Activated CD4-positive, CD25-positive, alpha-beta regulatory T cell (primary cell): ENCODE measurements around the gene CD4.

Experiments used
- DNase-seq, 4 experiments: peaks; one replicate each; lab custom pipeline; 2025; lab: John Stamatoyannopoulos, UW

The CD4 gene

GRCh38 chr12:6828781-6829535 lies 39.6 kb downstream of the CD4 start:
- no peak for DNase-seq

- DNase-seq: no peak
These were observed 40.4 kb downstream of the CD4 start for GRCh38 chr12:6829536-6830220.

GRCh38 chr12:6830286-6830890 lies 41.1 kb downstream of the CD4 start:
- DNase-seq: no peak

GRCh38 chr12:6830999-6831398 lies 41.7 kb downstream of the CD4 start:
- no peak for DNase-seq

GRCh38 chr12:6831450-6831995 lies 42.2 kb downstream of the CD4 start:
- no peak for DNase-seq

- DNase-seq: no peak
These were observed 42.8 kb downstream of the CD4 start for GRCh38 chr12:6832125-6832524.

GRCh38 chr12:6833189-6833890 lies 44.0 kb downstream of the CD4 start:
- DNase-seq: no peak

GRCh38 chr12:6834254-6834653 lies 44.9 kb downstream of the CD4 start:
- DNase-seq: no peak

- no peak for DNase-seq
These were observed 45.5 kb downstream of the CD4 start for GRCh38 chr12:6834873-6835272.

GRCh38 chr12:6836851-6837250 lies 47.5 kb downstream of the CD4 start:
- DNase-seq: no peak

GRCh38 chr12:6837370-6838060 lies 48.2 kb downstream of the CD4 start:
- no peak for DNase-seq

GRCh38 chr12:6838854-6839253 lies 49.5 kb downstream of the CD4 start:
- DNase-seq: no peak

GRCh38 chr12:6839482-6840201 lies 50.3 kb downstream of the CD4 start:
- DNase-seq: no peak

GRCh38 chr12:6840330-6840729 lies 51.0 kb downstream of the CD4 start:
- DNase-seq: no peak

- DNase-seq: no peak
These were observed 51.6 kb downstream of the CD4 start, which contains the start of gene GNB3 for GRCh38 chr12:6840761-6841515. GNB3 (plus strand) TSS chr12:6840925; CDS start chr12:6841288, 363 bp downstream.

GRCh38 chr12:6842075-6842474 lies 52.7 kb downstream of the CD4 start:
- DNase-seq: no peak

- no peak for DNase-seq
These were observed 54.0 kb downstream of the CD4 start for GRCh38 chr12:6843118-6843902.

GRCh38 chr12:6845395-6845794 lies 56.1 kb downstream of the CD4 start:
- no peak for DNase-seq

- DNase-seq: no peak
These were observed 57.1 kb downstream of the CD4 start for GRCh38 chr12:6846316-6846869.
